GM23338 (cell line): Measurements from ENCODE around the gene NCOA7. TPM values are rescaled to one million over a fixed set of nuclear protein-coding genes. Genes with fewer than 3 reads are reported as not detected.

Source experiments
- ATAC-seq: fragments of 200-7000 bp; cut with Tn5 transposase; 3 replicates; pipeline ENCODE4 v1.9.1; 2020
- DNase-seq: peaks from one replicate; pipeline ENCODE4 v3.0.0-alpha.2; 2015; ENCODE audit warnings: low spot score
- H2AFZ ChIP-seq: fragments of 200-600 bp; sonication (generic); 2 replicates; pipeline ENCODE4 v1.8.0; 2016; ENCODE audit warnings: antibody characterized with exemption, mild to moderate bottlenecking, moderate library complexity
- H3F3A ChIP-seq: fragments of 200-600 bp; sonication (generic); replicated peaks from 2 replicates; pipeline ENCODE4 v1.8.0; 2017; ENCODE audit warnings: antibody characterized with exemption, mixed run types, low read depth
- H3K27ac ChIP-seq: fragments of 200-600 bp; sonication (generic); 2 replicates; pipeline ENCODE4 v1.6.1; 2016; ENCODE audit warnings: low read depth
- H3K27me3 ChIP-seq: fragments of 200-600 bp; sonication (generic); 2 replicates; pipeline ENCODE4 v1.8.0; 2016; ENCODE audit warnings: mild to moderate bottlenecking, mixed run types, moderate library complexity; ENCODE audit not compliant: insufficient read depth
- H3K36me3 ChIP-seq: fragments of 200-600 bp; sonication (generic); 2 replicates; pipeline ENCODE4 v1.8.0; 2016; ENCODE audit warnings: mild to moderate bottlenecking; ENCODE audit not compliant: insufficient read depth
- H3K4me1 ChIP-seq: fragments of 200-600 bp; sonication (generic); 2 replicates; pipeline ENCODE4 v1.8.0; 2016; ENCODE audit warnings: mild to moderate bottlenecking, moderate library complexity; ENCODE audit not compliant: insufficient read depth
- H3K4me2 ChIP-seq: fragments of 200-600 bp; sonication (generic); 2 replicates; pipeline ENCODE4 v1.7.1; 2017; ENCODE audit warnings: mixed run types
- H3K4me3 ChIP-seq: fragments of 200-600 bp; sonication (generic); 2 replicates; pipeline ENCODE4 v1.6.1; 2016; ENCODE audit warnings: mixed run types
- H3K79me2 ChIP-seq: fragments of 200-600 bp; sonication (generic); replicated peaks from 2 replicates; pipeline ENCODE4 v1.8.0; 2017; ENCODE audit warnings: mild to moderate bottlenecking; ENCODE audit not compliant: insufficient read depth
- H3K9me2 ChIP-seq: fragments of 200-600 bp; sonication (generic); 2 replicates; pipeline ENCODE4 v1.8.0; 2017; ENCODE audit not compliant: insufficient read depth
- H4K20me1 ChIP-seq: fragments of 200-600 bp; sonication (generic); replicated peaks from 2 replicates; pipeline ENCODE4 v1.8.0; 2017; ENCODE audit warnings: mild to moderate bottlenecking; ENCODE audit not compliant: insufficient read depth
- H3K27ac Mint-ChIP-seq: 2 replicates; pipeline ENCODE4 v1.8.0; 2020; ENCODE audit warnings: inconsistent platforms, mild to moderate bottlenecking, moderate library complexity, mixed read lengths
- H3K27me3 Mint-ChIP-seq: 3 replicates; pipeline ENCODE4 v1.8.0; 2022; ENCODE audit warnings: low read depth, mild to moderate bottlenecking, moderate library complexity, mixed read lengths, inconsistent platforms; ENCODE audit not compliant: insufficient read depth, poor library complexity
- H3K36me3 Mint-ChIP-seq: 3 replicates; pipeline ENCODE4 v1.8.0; 2021; ENCODE audit warnings: low read depth, mild to moderate bottlenecking, inconsistent platforms, moderate library complexity, mixed read lengths
- H3K4me1 Mint-ChIP-seq: 3 replicates; pipeline ENCODE4 v1.8.0; 2020; ENCODE audit warnings: mild to moderate bottlenecking, inconsistent platforms, mixed read lengths
- H3K4me3 Mint-ChIP-seq: 3 replicates; pipeline ENCODE4 v1.8.0; 2021; ENCODE audit warnings: moderate library complexity, mild to moderate bottlenecking, inconsistent platforms, mixed read lengths
- H3K9me3 Mint-ChIP-seq: 3 replicates; pipeline ENCODE4 v1.8.0; 2020; ENCODE audit warnings: moderate library complexity, mild to moderate bottlenecking, inconsistent platforms, mixed read lengths
- POLR2AphosphoS5 ChIP-seq: IDR thresholded peaks from 2 replicates; pipeline ENCODE4 v1.6.1; 2016; ENCODE audit warnings: antibody characterized with exemption, low read depth
- REST ChIP-seq: IDR thresholded peaks from one replicate; pipeline ENCODE4 v1.6.1; 2018; ENCODE audit warnings: antibody characterized with exemption; ENCODE audit not compliant: unreplicated experiment
- polyA plus RNA-seq: library from polyadenylated mRNA; unstranded; fragments of >200 nt; fragmentation: Nextera tagmentation; extraction: Ambion mirVana; gene quantifications from 2 replicates; pipeline ENCODE4 v1.2.1, GENCODE V29; 2016
- total RNA-seq: library from RNA; depleted of rRNA; stranded (reverse); fragments of >200 nt; shearing (Covaris generic); gene quantifications from 2 replicates; pipeline ENCODE4 v1.2.3, GENCODE V29; 2014
- TF ChIP-seq, protein P1 (sequence below): fragments of 250-450 bp; sonication (Bioruptor Pico); IDR thresholded peaks from 2 replicates; pipeline ENCODE4 v1.5.0; 2020; ENCODE audit warnings: mild to moderate bottlenecking, moderate library complexity

NCOA7 gene
- total and polyA plus RNA-seq, 2 experiments from 2014 or later: 9.3 to 15.7 TPM

GRCh38 chr6:125913864-125914351, 123.1 kb downstream of the NCOA7 start (continued):
- no peak for TF ChIP-seq REST
- TF ChIP-seq, protein P1, sequence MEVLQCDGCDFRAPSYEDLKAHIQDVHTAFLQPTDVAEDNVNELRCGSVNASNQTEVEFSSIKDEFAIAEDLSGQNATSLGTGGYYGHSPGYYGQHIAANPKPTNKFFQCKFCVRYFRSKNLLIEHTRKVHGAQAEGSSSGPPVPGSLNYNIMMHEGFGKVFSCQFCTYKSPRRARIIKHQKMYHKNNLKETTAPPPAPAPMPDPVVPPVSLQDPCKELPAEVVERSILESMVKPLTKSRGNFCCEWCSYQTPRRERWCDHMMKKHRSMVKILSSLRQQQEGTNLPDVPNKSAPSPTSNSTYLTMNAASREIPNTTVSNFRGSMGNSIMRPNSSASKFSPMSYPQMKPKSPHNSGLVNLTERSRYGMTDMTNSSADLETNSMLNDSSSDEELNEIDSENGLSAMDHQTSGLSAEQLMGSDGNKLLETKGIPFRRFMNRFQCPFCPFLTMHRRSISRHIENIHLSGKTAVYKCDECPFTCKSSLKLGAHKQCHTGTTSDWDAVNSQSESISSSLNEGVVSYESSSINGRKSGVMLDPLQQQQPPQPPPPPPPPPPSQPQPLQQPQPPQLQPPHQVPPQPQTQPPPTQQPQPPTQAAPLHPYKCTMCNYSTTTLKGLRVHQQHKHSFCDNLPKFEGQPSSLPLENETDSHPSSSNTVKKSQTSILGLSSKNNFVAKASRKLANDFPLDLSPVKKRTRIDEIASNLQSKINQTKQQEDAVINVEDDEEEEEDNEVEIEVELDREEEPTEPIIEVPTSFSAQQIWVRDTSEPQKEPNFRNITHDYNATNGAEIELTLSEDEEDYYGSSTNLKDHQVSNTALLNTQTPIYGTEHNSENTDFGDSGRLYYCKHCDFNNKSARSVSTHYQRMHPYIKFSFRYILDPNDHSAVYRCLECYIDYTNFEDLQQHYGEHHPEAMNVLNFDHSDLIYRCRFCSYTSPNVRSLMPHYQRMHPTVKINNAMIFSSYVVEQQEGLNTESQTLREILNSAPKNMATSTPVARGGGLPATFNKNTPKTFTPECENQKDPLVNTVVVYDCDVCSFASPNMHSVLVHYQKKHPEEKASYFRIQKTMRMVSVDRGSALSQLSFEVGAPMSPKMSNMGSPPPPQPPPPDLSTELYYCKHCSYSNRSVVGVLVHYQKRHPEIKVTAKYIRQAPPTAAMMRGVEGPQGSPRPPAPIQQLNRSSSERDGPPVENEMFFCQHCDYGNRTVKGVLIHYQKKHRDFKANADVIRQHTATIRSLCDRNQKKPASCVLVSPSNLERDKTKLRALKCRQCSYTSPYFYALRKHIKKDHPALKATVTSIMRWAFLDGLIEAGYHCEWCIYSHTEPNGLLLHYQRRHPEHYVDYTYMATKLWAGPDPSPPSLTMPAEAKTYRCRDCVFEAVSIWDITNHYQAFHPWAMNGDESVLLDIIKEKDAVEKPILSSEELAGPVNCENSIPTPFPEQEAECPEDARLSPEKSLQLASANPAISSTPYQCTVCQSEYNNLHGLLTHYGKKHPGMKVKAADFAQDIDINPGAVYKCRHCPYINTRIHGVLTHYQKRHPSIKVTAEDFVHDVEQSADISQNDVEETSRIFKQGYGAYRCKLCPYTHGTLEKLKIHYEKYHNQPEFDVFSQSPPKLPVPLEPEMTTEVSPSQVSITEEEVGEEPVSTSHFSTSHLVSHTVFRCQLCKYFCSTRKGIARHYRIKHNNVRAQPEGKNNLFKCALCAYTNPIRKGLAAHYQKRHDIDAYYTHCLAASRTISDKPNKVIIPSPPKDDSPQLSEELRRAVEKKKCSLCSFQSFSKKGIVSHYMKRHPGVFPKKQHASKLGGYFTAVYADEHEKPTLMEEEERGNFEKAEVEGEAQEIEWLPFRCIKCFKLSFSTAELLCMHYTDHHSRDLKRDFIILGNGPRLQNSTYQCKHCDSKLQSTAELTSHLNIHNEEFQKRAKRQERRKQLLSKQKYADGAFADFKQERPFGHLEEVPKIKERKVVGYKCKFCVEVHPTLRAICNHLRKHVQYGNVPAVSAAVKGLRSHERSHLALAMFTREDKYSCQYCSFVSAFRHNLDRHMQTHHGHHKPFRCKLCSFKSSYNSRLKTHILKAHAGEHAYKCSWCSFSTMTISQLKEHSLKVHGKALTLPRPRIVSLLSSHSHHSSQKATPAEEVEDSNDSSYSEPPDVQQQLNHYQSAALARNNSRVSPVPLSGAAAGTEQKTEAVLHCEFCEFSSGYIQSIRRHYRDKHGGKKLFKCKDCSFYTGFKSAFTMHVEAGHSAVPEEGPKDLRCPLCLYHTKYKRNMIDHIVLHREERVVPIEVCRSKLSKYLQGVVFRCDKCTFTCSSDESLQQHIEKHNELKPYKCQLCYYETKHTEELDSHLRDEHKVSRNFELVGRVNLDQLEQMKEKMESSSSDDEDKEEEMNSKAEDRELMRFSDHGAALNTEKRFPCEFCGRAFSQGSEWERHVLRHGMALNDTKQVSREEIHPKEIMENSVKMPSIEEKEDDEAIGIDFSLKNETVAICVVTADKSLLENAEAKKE: no peak

GRCh38 chr6:125918230-125918629, 127.5 kb downstream of the NCOA7 start:
- peak; percentile 20 for DNase-seq
- no peaks in the 10 kb centered on the region for H3K36me3 Mint-ChIP-seq
- no peaks in the 10 kb centered on the region for H3K9me2 ChIP-seq
- no peaks in the 10 kb centered on the region for H4K20me1 ChIP-seq
- H3K4me2 ChIP-seq: peak overlapping the region; percentile 53
- peak; percentile 79 for ATAC-seq
- 0 out of 2 replicates have a peak overlapping the region, but pooled peaks have one; percentile 29 for H3K27ac Mint-ChIP-seq
- peaks cover 25% of the 10 kb centered on the region for H3K4me1 ChIP-seq
- peaks cover 24% of the 10 kb centered on the region for H3K4me1 Mint-ChIP-seq
- no peaks in the 10 kb centered on the region for H3K9me3 Mint-ChIP-seq
- no peaks in the 10 kb centered on the region for H3F3A ChIP-seq
- no peak overlapping the region for H3K27ac ChIP-seq
- no peak overlapping the region for H3K4me3 ChIP-seq
- H3K27me3 ChIP-seq: no peaks in the 10 kb centered on the region
- no peak overlapping the region for H3K4me3 Mint-ChIP-seq
- H3K36me3 ChIP-seq: no peaks in the 10 kb centered on the region
- no peaks in the 10 kb centered on the region for H3K79me2 ChIP-seq
- H3K27me3 Mint-ChIP-seq: peaks cover 5% of the 10 kb centered on the region
- no peak overlapping the region for H2AFZ ChIP-seq
- no peak for TF ChIP-seq POLR2AphosphoS5
- TF ChIP-seq, protein P1: no peak
